GM23338 (cell line): ENCODE results near the gene XPO6.

Experiments
- CTCF ChIP-seq, 2 experiments: fragments of 200-600 bp in 1 of 2; sonication (generic) in 1 of 2; conservative IDR thresholded peaks; 2 replicates each; pipeline versions ENCODE4 v1.5.1 to v1.6.1; 2016 to 2017; ENCODE audit warnings: antibody characterized with exemption in 2 of 2, low read depth in 2 of 2, mild to moderate bottlenecking in 2 of 2, moderate library complexity in 1 of 2
- EZH2 ChIP-seq: fragments of 200-600 bp; sonication (generic); IDR thresholded peaks from one replicate; pipeline ENCODE4 v1.8.0; 2017; ENCODE audit warnings: antibody characterized with exemption, mild to moderate bottlenecking, low read depth; ENCODE audit not compliant: unreplicated experiment
- EZH2phosphoT487 ChIP-seq: fragments of 200-600 bp; sonication (generic); IDR thresholded peaks from one replicate; pipeline ENCODE4 v1.8.1; 2018; ENCODE audit warnings: antibody characterized with exemption; ENCODE audit not compliant: unreplicated experiment
- POLR2AphosphoS5 ChIP-seq: IDR thresholded peaks from 2 replicates; pipeline ENCODE4 v1.6.1; 2016; ENCODE audit warnings: antibody characterized with exemption, low read depth
- ZNF114 ChIP-seq: fragments of 250-450 bp; sonication (Bioruptor Pico); IDR thresholded peaks from 2 replicates; pipeline ENCODE4 v1.5.0; 2020; ENCODE audit warnings: mild to moderate bottlenecking, moderate library complexity

GRCh38 chr16:28121527-28121926 is 90.2 kb downstream of the XPO6 start:
- TF ChIP-seq CTCF (conservative IDR thresholded peaks at IDR 0.05; ENCODE audit: low read depth in 2 of 2): no peak
- TF ChIP-seq EZH2phosphoT487: no peak
- TF ChIP-seq EZH2: no peak
- TF ChIP-seq POLR2AphosphoS5: no peak
- no peak for TF ChIP-seq ZNF114 (CRISPR knock-in tag)
